AG10803 (cell line): ENCODE data around the gene TEX10.
A peak's percentile ranks its signal among the peaks of the same experiment; 100 is the strongest.

ENCODE experiments used
- DNase-seq: peaks from one replicate; pipeline ENCODE4 v3.0.0; 2010; ENCODE audit warnings: low read depth
- H3K4me3 ChIP-seq: 2 replicates; pipeline ENCODE4 v1.5.1; 2011; ENCODE audit warnings: mild to moderate bottlenecking, low read length, control low read depth
- CTCF ChIP-seq: conservative IDR thresholded peaks from 2 replicates; pipeline ENCODE4 v1.5.1; 2011; ENCODE audit warnings: mild to moderate bottlenecking, low read length, control low read depth, inconsistent platforms

The TEX10 gene

GRCh38 chr9:100364013-100364412 is 11.3 kb upstream of the TEX10 start:
- TF ChIP-seq CTCF, result no peak
- H3K4me3 ChIP-seq, result no peak overlapping the region
- DNase-seq, result no peak

- no peak for DNase-seq
- no peak for TF ChIP-seq CTCF
- H3K4me3 ChIP-seq, result no peak overlapping the region
These were observed 6.3 kb upstream of the TEX10 start for GRCh38 chr9:100359057-100359456.

- no peak for DNase-seq
- no peak overlapping the region for H3K4me3 ChIP-seq
- TF ChIP-seq CTCF, result no peak
These were observed 4.8 kb upstream of the TEX10 start for GRCh38 chr9:100357501-100357900.

- DNase-seq, result no peak
- no peak overlapping the region for H3K4me3 ChIP-seq
- TF ChIP-seq CTCF, result no peak
These were observed 2.8 kb upstream of the TEX10 start for GRCh38 chr9:100355561-100355960.

GRCh38 chr9:100354121-100354800 is 1.5 kb upstream of the TEX10 start:
- no peak overlapping the region for H3K4me3 ChIP-seq
- TF ChIP-seq CTCF, result no peak
- no peak for DNase-seq

- H3K4me3 ChIP-seq, result peak overlapping the region; percentile 84
- TF ChIP-seq CTCF, result no peak; the same call in 1 of the 2 replicates
- peak; percentile 14 for DNase-seq
These were observed 478 bp downstream of the TEX10 start for GRCh38 chr9:100352201-100352726.

GRCh38 chr9:100351508-100351907 is 1.2 kb downstream of the TEX10 start:
- DNase-seq, result no peak
- H3K4me3 ChIP-seq, result peak overlapping the region; percentile 84
- no peak for TF ChIP-seq CTCF
